ENCODE results near the gene PLAA. TPM values are rescaled to one million over a fixed set of nuclear protein-coding genes. Genes with fewer than 3 reads are reported as not detected.

PLAA gene
- total and polyA plus RNA-seq, 12 donors = 9.1 to 40.4 (median 32.0) TPM

- no peak for ATAC-seq
- Histone ChIP-seq H3K9me3 (peaks cover 0 to 12% (median 0%) of the 10 kb centered on the region in 11 donors), H3K4me3 (peak overlapping the region in 9 of 10 donors; percentile 80 to 99 (median 95)), H3K36me3 (no peaks in the 10 kb centered on the region), H3K27me3 (no peaks in the 10 kb centered on the region), H3K4me1 (peaks cover 0 to 35% (median 22%) of the 10 kb centered on the region in 9 donors), H3K27ac (peak overlapping the region in 9 of 10 donors; percentile 93 to 100 (median 96))
- 25 to 30% methylated on average over 7 of the region's 7 CpGs for WGBS, 2 donors
- intact Hi-C loops (cut with DNase I) = loop anchor here in 7 of 10 donors (2.0 to 10.0 kb wide), 6 partner anchors 52 to 439 kb away; partner anchors contain the start of genes PLAA (in 5 of the 7) and IFT74 (in 2 of the 7)
- TF ChIP-seq CTCF (IDR thresholded peaks at IDR 0.05) = no peak
- no peak for DNase-seq
These were observed 53.9 kb downstream of the PLAA start for GRCh38 chr9:26893030-26893676.

- WGBS, 2 donors = 0 to 1% methylated on average over 70 of the region's 70 CpGs
- TF ChIP-seq CTCF (IDR thresholded peaks at IDR 0.05) = peak in 6 of 9 donors; percentile 28 to 61 (median 50)
- H3K4me3 ChIP-seq = peak within 1 kb of the TSS; percentile 66 to 99 (median 94)
- peak within 1 kb of the TSS; percentile 75 to 100 (median 96) for H3K27ac ChIP-seq
- intact Hi-C loops (cut with DNase I) = loop anchor here in 8 of 10 donors (1.0 to 10.0 kb wide), 7 partner anchors 52 to 440 kb away; partner anchors contain the start of genes PLAA (in 6 of the 8) and IFT74 (in 2 of the 8)
- H3K27me3 ChIP-seq = no peaks in the 10 kb centered on the region
- peaks cover 0 to 12% (median 0%) of the 10 kb centered on the region in 11 donors for H3K9me3 ChIP-seq
- H3K36me3 ChIP-seq = no peaks in the 10 kb centered on the region
- peaks cover 0 to 36% (median 22%) of the 10 kb centered on the region in 9 donors for H3K4me1 ChIP-seq
- ATAC-seq = peak; percentile 99 to 100 (median 99)
- DNase-seq = peak; percentile 92 to 94
These were observed 54.6 kb downstream of the PLAA start, which contains the start of gene CAAP1 for GRCh38 chr9:26892251-26893029. CAAP1 (minus strand) TSS chr9:26892802; CDS start chr9:26892715, 87 bp downstream.

DNA sequence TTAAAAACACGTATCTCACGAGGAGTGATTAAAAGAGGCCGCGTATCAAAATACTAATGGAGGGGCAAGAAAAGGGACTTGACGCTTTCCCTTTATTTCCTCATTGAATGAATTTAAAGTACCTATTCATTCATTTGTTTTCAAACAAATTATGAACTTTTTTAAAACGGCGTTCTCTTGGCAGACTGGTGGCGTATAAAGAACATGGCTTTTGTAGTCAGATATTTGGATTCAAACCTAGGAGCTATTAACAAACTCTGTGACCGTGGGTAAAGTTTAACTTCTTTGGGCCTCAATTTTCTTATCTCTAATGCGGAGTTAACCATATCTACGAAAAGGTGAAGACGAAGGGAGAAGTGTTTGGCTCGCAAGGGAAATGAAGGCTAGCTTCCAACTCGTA, 55.3 kb downstream of the PLAA start:
- no peak for TF ChIP-seq CTCF (IDR thresholded peaks at IDR 0.05)
- H3K36me3 ChIP-seq = peaks cover 0 to 5% (median 0%) of the 10 kb centered on the region in 9 donors
- H3K4me3 ChIP-seq = peak overlapping the region; percentile 66 to 99 (median 94)
- peaks cover 0 to 12% (median 0%) of the 10 kb centered on the region in 11 donors for H3K9me3 ChIP-seq
- peaks cover 0 to 36% (median 22%) of the 10 kb centered on the region in 9 donors for H3K4me1 ChIP-seq
- DNase-seq (no peak), ATAC-seq (peak in 1 of 8 donors; percentile 1)
- peak overlapping the region; percentile 75 to 100 (median 96) for H3K27ac ChIP-seq
- WGBS, 2 donors = 1% methylated on average over 14 of the region's 14 CpGs
- intact Hi-C loops (cut with DNase I) = loop anchor here in 8 of 10 donors (1.0 to 10.0 kb wide), 7 partner anchors 53 to 441 kb away; partner anchors contain the start of genes PLAA (in 6 of the 8) and IFT74 (in 2 of the 8)
- no peaks in the 10 kb centered on the region for H3K27me3 ChIP-seq

- Histone ChIP-seq H3K4me3 (no peak overlapping the region), H3K27me3 (no peaks in the 10 kb centered on the region), H3K36me3 (peaks cover 0 to 38% (median under 1%) of the 10 kb centered on the region in 9 donors), H3K27ac (no peak overlapping the region), H3K9me3 (no peaks in the 10 kb centered on the region), H3K4me1 (peaks cover 0 to 35% (median 20%) of the 10 kb centered on the region in 9 donors)
- DNase-seq = no peak
- ATAC-seq = no peak
- WGBS, 2 donors = 80 to 82% methylated on average over 1 of the region's 1 CpG
- no peak for TF ChIP-seq CTCF (IDR thresholded peaks at IDR 0.05)
- intact Hi-C loops (cut with DNase I) = no loop called here
These were observed 58.8 kb downstream of the PLAA start for GRCh38 chr9:26888271-26888670.

All from heart right ventricle (tissue), 16 donors.